GM12872 (cell line): ENCODE measurements around the gene RNFT1.
A peak's percentile ranks its signal among the peaks of the same experiment; 100 is the strongest.

Experiments
- CTCF ChIP-seq: IDR thresholded peaks from 3 replicates; pipeline ENCODE4 v1.5.1; 2011; ENCODE audit warnings: low read depth, mild to moderate bottlenecking, low read length, moderate library complexity; ENCODE audit not compliant: insufficient read depth

The RNFT1 gene

GRCh38 chr17:59941131-59941530, 23.4 kb downstream of the RNFT1 start:
- no peak for TF ChIP-seq CTCF

GRCh38 chr17:59916446-59916845, 48.1 kb downstream of the RNFT1 start:
- no peak for TF ChIP-seq CTCF

- peak; percentile 51 for TF ChIP-seq CTCF
These were observed 50.2 kb downstream of the RNFT1 start for GRCh38 chr17:59914274-59914854.

- TF ChIP-seq CTCF = no peak
These were observed 57.1 kb downstream of the RNFT1 start for GRCh38 chr17:59907467-59907866.

- no peak for TF ChIP-seq CTCF
These were observed 61.1 kb downstream of the RNFT1 start for GRCh38 chr17:59903455-59903854.
